Natural killer cell (primary cell): Measurements from ENCODE around the gene TCF4. TPM values are rescaled to one million over a fixed set of nuclear protein-coding genes. Genes with fewer than 3 reads are reported as not detected.

Experiments
- ATAC-seq, 3 donors: fragments of 150-1000 bp in 2 of 3; fragments of 200-7000 bp in 1 of 3; cut with Tn5 transposase; 1 replicate in 1 of 3; 2 replicates in 2 of 3; pipeline ENCODE4 v1.10.0; 2021; ENCODE audit warnings: mild to moderate bottlenecking in 2 of 3, moderate library complexity in 2 of 3
- DNase-seq, 2 donors: peaks; one replicate each; pipeline versions ENCODE4 v3.0.0 to v3.0.0-alpha.2; 2013 to 2021; ENCODE audit warnings: mixed read lengths in 1 of 2
- H3K27ac ChIP-seq: one replicate; pipeline ENCODE4 v1.5.1; 2013; ENCODE audit warnings: mild to moderate bottlenecking, low read length
- H3K27me3 ChIP-seq: one replicate; pipeline ENCODE4 v1.6.1; 2013; ENCODE audit warnings: low read length; ENCODE audit not compliant: control insufficient read depth, insufficient read depth
- H3K36me3 ChIP-seq: one replicate; pipeline ENCODE4 v1.6.1; 2013; ENCODE audit warnings: low read length; ENCODE audit not compliant: control insufficient read depth, insufficient read depth
- H3K4me1 ChIP-seq: one replicate; pipeline ENCODE4 v1.6.1; 2013; ENCODE audit warnings: low read length; ENCODE audit not compliant: control insufficient read depth, insufficient read depth
- H3K4me3 ChIP-seq: one replicate; pipeline ENCODE4 v1.5.1; 2013; ENCODE audit warnings: low read length
- H3K9me3 ChIP-seq: one replicate; pipeline ENCODE4 v1.6.1; 2013; ENCODE audit warnings: low read length; ENCODE audit not compliant: control insufficient read depth, insufficient read depth
- H3K27ac Mint-ChIP-seq, 2 donors: one replicate each; pipeline ENCODE4 v1.8.0; 2022; ENCODE audit warnings: mild to moderate bottlenecking in 2 of 2, mixed read lengths in 2 of 2, moderate library complexity in 1 of 2
- H3K27me3 Mint-ChIP-seq, 2 donors: one replicate each; pipeline ENCODE4 v1.8.0; 2022; ENCODE audit warnings: low read depth in 2 of 2, mixed read lengths in 2 of 2
- H3K36me3 Mint-ChIP-seq: one replicate; pipeline ENCODE4 v1.8.0; 2022; ENCODE audit warnings: mixed read lengths
- H3K4me1 Mint-ChIP-seq, 2 donors: one replicate each; pipeline ENCODE4 v1.8.0; 2022; ENCODE audit warnings: mixed read lengths in 2 of 2
- H3K4me3 Mint-ChIP-seq: one replicate; pipeline ENCODE4 v1.8.0; 2022; ENCODE audit warnings: mild to moderate bottlenecking, moderate library complexity, mixed read lengths
- H3K9me3 Mint-ChIP-seq, 2 donors: one replicate each; pipeline ENCODE4 v1.8.0; 2022; ENCODE audit warnings: mixed read lengths in 2 of 2
- WGBS: methylation state at CpG from one replicate; pipeline ENCODE4 v1.1.7; 2013; ENCODE audit warnings: missing lambda C conversion rate; ENCODE audit not compliant: insufficient coverage; 5-methylcytosine and 5-hydroxymethylcytosine counted together
- intact Hi-C: fragments of 100-400 bp; cut with micrococcal nuclease; formaldehyde crosslinking; loops from one replicate; pipeline ENCODE4 v1.14.2; 2022
- total RNA-seq, 4 donors: library from RNA; stranded (reverse); fragments of 120-200 nt in 1 of 4; gene quantifications; one replicate each; pipeline versions ENCODE4 v1.2.3 to v1.2.4, GENCODE V29; 2013 to 2022
- TF ChIP-seq, protein P1 (sequence below): fragments of 200-600 bp; IDR thresholded peaks from one replicate; pipeline ENCODE4 v1.8.0; 2022; ENCODE audit warnings: antibody characterized with exemption

The TCF4 gene
- total RNA-seq, 3 donors from 2014 or later (not counting 1 experiment from before 2014, with no cell fraction given) = 8.3 to 16.5 (median 9.0) TPM

DNA sequence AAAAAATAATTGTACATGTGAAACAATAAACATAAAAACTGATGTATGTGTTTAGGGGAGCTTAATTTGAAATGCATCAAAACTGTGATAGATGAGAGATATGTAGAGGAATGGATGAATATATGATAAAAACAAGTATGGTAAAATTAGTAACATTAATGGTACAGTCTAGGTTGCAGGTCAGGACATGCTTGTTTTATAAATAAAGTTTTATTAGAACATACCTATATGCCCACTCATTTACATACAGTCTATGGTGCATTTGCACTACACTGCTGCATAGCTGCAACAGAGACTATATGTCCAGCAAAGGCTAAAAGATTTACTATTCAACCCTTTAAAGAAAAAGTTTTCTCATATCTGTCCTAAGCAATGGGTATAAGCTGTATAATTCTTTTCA is 392.1 kb downstream of the TCF4 start:
- no peak overlapping the region for H3K4me3 Mint-ChIP-seq
- TF ChIP-seq, protein P1, sequence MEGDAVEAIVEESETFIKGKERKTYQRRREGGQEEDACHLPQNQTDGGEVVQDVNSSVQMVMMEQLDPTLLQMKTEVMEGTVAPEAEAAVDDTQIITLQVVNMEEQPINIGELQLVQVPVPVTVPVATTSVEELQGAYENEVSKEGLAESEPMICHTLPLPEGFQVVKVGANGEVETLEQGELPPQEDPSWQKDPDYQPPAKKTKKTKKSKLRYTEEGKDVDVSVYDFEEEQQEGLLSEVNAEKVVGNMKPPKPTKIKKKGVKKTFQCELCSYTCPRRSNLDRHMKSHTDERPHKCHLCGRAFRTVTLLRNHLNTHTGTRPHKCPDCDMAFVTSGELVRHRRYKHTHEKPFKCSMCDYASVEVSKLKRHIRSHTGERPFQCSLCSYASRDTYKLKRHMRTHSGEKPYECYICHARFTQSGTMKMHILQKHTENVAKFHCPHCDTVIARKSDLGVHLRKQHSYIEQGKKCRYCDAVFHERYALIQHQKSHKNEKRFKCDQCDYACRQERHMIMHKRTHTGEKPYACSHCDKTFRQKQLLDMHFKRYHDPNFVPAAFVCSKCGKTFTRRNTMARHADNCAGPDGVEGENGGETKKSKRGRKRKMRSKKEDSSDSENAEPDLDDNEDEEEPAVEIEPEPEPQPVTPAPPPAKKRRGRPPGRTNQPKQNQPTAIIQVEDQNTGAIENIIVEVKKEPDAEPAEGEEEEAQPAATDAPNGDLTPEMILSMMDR = no peak
- ATAC-seq = no peak
- H3K9me3 Mint-ChIP-seq = peaks cover 0 to 2% of the 10 kb centered on the region in 2 donors
- no peak overlapping the region for H3K4me3 ChIP-seq
- no peak overlapping the region for H3K27ac Mint-ChIP-seq
- no peaks in the 10 kb centered on the region for H3K27me3 Mint-ChIP-seq
- DNase-seq = no peak
- intact Hi-C loops = no loop called here
- no peak overlapping the region for H3K27ac ChIP-seq
- H3K36me3 ChIP-seq = no peaks in the 10 kb centered on the region
- H3K4me1 ChIP-seq = no peaks in the 10 kb centered on the region
- no peaks in the 10 kb centered on the region for H3K4me1 Mint-ChIP-seq
- no peaks in the 10 kb centered on the region for H3K9me3 ChIP-seq
- no peaks in the 10 kb centered on the region for H3K27me3 ChIP-seq
- H3K36me3 Mint-ChIP-seq = no peaks in the 10 kb centered on the region

- no peaks in the 10 kb centered on the region for H3K9me3 Mint-ChIP-seq
- no peaks in the 10 kb centered on the region for H3K27me3 ChIP-seq
- H3K27me3 Mint-ChIP-seq = peaks cover 0 to 2% of the 10 kb centered on the region in 2 donors
- no peak for ATAC-seq
- no peak overlapping the region for H3K4me3 Mint-ChIP-seq
- no peaks in the 10 kb centered on the region for H3K4me1 Mint-ChIP-seq
- H3K36me3 ChIP-seq = no peaks in the 10 kb centered on the region
- H3K4me1 ChIP-seq = no peaks in the 10 kb centered on the region
- intact Hi-C loops = no loop called here
- H3K9me3 ChIP-seq = no peaks in the 10 kb centered on the region
- H3K27ac ChIP-seq = no peak overlapping the region
- WGBS = 89% methylated on average over 3 of the region's 3 CpGs
- H3K4me3 ChIP-seq = no peak overlapping the region
- H3K36me3 Mint-ChIP-seq = no peaks in the 10 kb centered on the region
- no peak for DNase-seq
- TF ChIP-seq, protein P1 = no peak
- no peak overlapping the region for H3K27ac Mint-ChIP-seq
Measured at GRCh38 chr18:55189972-55190371, 398.0 kb downstream of the TCF4 start.

- Mint-ChIP-seq H3K4me3 (no peak overlapping the region), H3K27me3 (peaks cover 2 to 5% of the 10 kb centered on the region in 2 donors), H3K4me1 (no peaks in the 10 kb centered on the region), H3K36me3 (no peaks in the 10 kb centered on the region), H3K27ac (no peak overlapping the region), H3K9me3 (peaks cover 0 to 4% of the 10 kb centered on the region in 2 donors)
- Histone ChIP-seq H3K9me3 (no peaks in the 10 kb centered on the region), H3K4me1 (no peaks in the 10 kb centered on the region), H3K27ac (no peak overlapping the region), H3K27me3 (no peaks in the 10 kb centered on the region), H3K4me3 (no peak overlapping the region), H3K36me3 (no peaks in the 10 kb centered on the region)
- TF ChIP-seq, protein P1 = no peak
- intact Hi-C loops = no loop called here
- DNase-seq = no peak
- ATAC-seq = no peak
Measured at GRCh38 chr18:55186588-55186987, 401.4 kb downstream of the TCF4 start.

DNA sequence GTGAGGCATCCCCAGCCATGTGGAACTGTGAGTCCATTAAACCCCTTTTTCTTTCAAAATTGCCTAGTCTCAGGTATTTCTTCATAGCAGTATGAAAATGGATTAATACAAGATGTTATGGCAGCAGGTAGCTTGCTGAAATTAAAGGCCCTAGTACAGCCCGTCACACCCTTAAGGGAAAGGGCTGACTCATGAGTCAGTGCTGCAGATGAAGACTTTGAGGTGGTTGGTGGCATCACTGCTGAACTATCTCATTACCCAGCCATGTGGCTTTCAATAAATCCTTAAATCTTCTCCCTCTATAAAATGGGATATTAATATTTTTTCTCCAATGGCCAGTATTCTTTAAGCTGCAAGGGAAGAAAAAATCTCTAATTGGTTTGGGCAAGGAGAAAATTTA is 402.6 kb downstream of the TCF4 start:
- no peak for ATAC-seq
- peaks cover 0 to 4% of the 10 kb centered on the region in 2 donors for H3K9me3 Mint-ChIP-seq
- no peaks in the 10 kb centered on the region for H3K4me1 Mint-ChIP-seq
- no peaks in the 10 kb centered on the region for H3K27me3 ChIP-seq
- no peak for DNase-seq
- intact Hi-C loops = no loop called here
- no peak overlapping the region for H3K4me3 ChIP-seq
- H3K36me3 ChIP-seq = no peaks in the 10 kb centered on the region
- no peak overlapping the region for H3K27ac Mint-ChIP-seq
- peaks cover 2 to 5% of the 10 kb centered on the region in 2 donors for H3K27me3 Mint-ChIP-seq
- H3K27ac ChIP-seq = no peak overlapping the region
- H3K9me3 ChIP-seq = no peaks in the 10 kb centered on the region
- no peaks in the 10 kb centered on the region for H3K36me3 Mint-ChIP-seq
- TF ChIP-seq, protein P1 = no peak
- no peak overlapping the region for H3K4me3 Mint-ChIP-seq
- WGBS = 75% methylated on average over 1 of the region's 1 CpG
- H3K4me1 ChIP-seq = no peaks in the 10 kb centered on the region
